HepG2 (cell line): ENCODE measurements around the gene GPC3. TPM values are rescaled to one million over a fixed set of nuclear protein-coding genes. Genes with fewer than 3 reads are reported as not detected.

Source experiments
- ELK4 ChIP-seq: sonication (generic); formaldehyde crosslinking; IDR thresholded peaks from 2 replicates; pipeline ENCODE4 v1.9.0; 2021; ENCODE audit warnings: missing genetic modification reagents, borderline replicate concordance
- HMG20B ChIP-seq: conservative IDR thresholded peaks from 2 replicates; pipeline ENCODE4 v1.6.1; 2016; ENCODE audit warnings: missing genetic modification reagents, missing compliant biosample characterization
- PRPF4 ChIP-seq: fragments of 200-400 bp; formaldehyde crosslinking; IDR thresholded peaks from 2 replicates; pipeline ENCODE4 v1.6.1; 2016; ENCODE audit warnings: low read length, low read depth; ENCODE audit not compliant: poor library complexity, severe bottlenecking
- REL ChIP-seq: sonication (generic); formaldehyde crosslinking; conservative IDR thresholded peaks from 2 replicates; pipeline ENCODE4 v1.8.0; 2022; ENCODE audit warnings: mild to moderate bottlenecking, missing genetic modification reagents, moderate library complexity
- SIX1 ChIP-seq: sonication (generic); formaldehyde crosslinking; IDR thresholded peaks from 2 replicates; pipeline ENCODE4 v1.4.0; 2020; ENCODE audit warnings: missing genetic modification reagents, borderline replicate concordance
- SOX5 ChIP-seq: IDR thresholded peaks from 2 replicates; pipeline ENCODE4 v1.6.1; 2016; ENCODE audit warnings: borderline replicate concordance
- THRA ChIP-seq: sonication (generic); formaldehyde crosslinking; IDR thresholded peaks from 2 replicates; pipeline ENCODE4 v1.4.0; 2020; ENCODE audit warnings: missing genetic modification reagents, borderline replicate concordance
- ZNF546 ChIP-seq: sonication (generic); formaldehyde crosslinking; conservative IDR thresholded peaks from 2 replicates; pipeline ENCODE4 v1.8.1; 2023; ENCODE audit warnings: mild to moderate bottlenecking, missing genetic modification reagents
- ZNF768 ChIP-seq: sonication (generic); formaldehyde crosslinking; IDR thresholded peaks from 2 replicates; pipeline ENCODE4 v1.4.0; 2020; ENCODE audit warnings: missing genetic modification reagents
- ZNF792 ChIP-seq: IDR thresholded peaks from 2 replicates; pipeline ENCODE4 v1.6.1; 2016
- ZNF879 ChIP-seq: sonication (generic); formaldehyde crosslinking; IDR thresholded peaks from 2 replicates; pipeline ENCODE4 v1.8.1; 2023; ENCODE audit warnings: missing genetic modification reagents
- polyA plus RNA-seq, 8 experiments: library from polyadenylated mRNA; depleted of rRNA in 3 of 8; stranded (reverse) in 7 of 8; unstranded in 1 of 8; fragments of >200 nt; fragmentation: Illumina TruSeq in 4 of 8; extraction: Trizol in 4 of 8; gene quantifications; 2 replicates each; pipeline versions ENCODE4 v1.2.1 to v1.2.3, GENCODE V29; 2011 to 2016; ENCODE audit warnings: low read depth in 4 of 8, missing spikeins in 1 of 8, mixed read lengths in 1 of 8; ENCODE audit not compliant: insufficient read depth in 1 of 8
- total RNA-seq, 5 experiments: library from RNA; depleted of rRNA; stranded (reverse); fragments of >200 nt; fragmentation: Illumina TruSeq; extraction: Trizol; gene quantifications; 2 replicates each; pipeline ENCODE4 v1.2.3, GENCODE V29; 2016; ENCODE audit warnings: low read depth in 1 of 5
- TF ChIP-seq, protein P1 (sequence below): sonication (generic); formaldehyde crosslinking; IDR thresholded peaks from 2 replicates; pipeline ENCODE4 v1.5.0; 2020; ENCODE audit warnings: mild to moderate bottlenecking, missing genetic modification reagents, borderline replicate concordance
- TF ChIP-seq, protein P2 (sequence below): sonication (generic); formaldehyde crosslinking; IDR thresholded peaks from 2 replicates; pipeline ENCODE4 v1.9.0; 2021; ENCODE audit warnings: missing genetic modification reagents, mild to moderate bottlenecking, borderline replicate concordance
- TF ChIP-seq, protein P3 (sequence below), 2 experiments: IDR thresholded peaks; 2 replicates each; pipeline ENCODE4 v1.6.1; 2011 to 2012; ENCODE audit warnings: low read length in 2 of 2, borderline replicate concordance in 1 of 2, low read depth in 1 of 2, mild to moderate bottlenecking in 1 of 2, moderate library complexity in 1 of 2

Gene GPC3
- total and polyA plus RNA-seq, 2 of the 13 experiments (the other 11 are each of a cell fraction or from before 2014, with no cell fraction given), result 1,799 to 3,263 TPM

- TF ChIP-seq PRPF4, result no peak
- TF ChIP-seq HMG20B (CRISPR knock-in tag), result peak; percentile 67
- TF ChIP-seq ELK4, result no peak
- TF ChIP-seq, protein P1, sequence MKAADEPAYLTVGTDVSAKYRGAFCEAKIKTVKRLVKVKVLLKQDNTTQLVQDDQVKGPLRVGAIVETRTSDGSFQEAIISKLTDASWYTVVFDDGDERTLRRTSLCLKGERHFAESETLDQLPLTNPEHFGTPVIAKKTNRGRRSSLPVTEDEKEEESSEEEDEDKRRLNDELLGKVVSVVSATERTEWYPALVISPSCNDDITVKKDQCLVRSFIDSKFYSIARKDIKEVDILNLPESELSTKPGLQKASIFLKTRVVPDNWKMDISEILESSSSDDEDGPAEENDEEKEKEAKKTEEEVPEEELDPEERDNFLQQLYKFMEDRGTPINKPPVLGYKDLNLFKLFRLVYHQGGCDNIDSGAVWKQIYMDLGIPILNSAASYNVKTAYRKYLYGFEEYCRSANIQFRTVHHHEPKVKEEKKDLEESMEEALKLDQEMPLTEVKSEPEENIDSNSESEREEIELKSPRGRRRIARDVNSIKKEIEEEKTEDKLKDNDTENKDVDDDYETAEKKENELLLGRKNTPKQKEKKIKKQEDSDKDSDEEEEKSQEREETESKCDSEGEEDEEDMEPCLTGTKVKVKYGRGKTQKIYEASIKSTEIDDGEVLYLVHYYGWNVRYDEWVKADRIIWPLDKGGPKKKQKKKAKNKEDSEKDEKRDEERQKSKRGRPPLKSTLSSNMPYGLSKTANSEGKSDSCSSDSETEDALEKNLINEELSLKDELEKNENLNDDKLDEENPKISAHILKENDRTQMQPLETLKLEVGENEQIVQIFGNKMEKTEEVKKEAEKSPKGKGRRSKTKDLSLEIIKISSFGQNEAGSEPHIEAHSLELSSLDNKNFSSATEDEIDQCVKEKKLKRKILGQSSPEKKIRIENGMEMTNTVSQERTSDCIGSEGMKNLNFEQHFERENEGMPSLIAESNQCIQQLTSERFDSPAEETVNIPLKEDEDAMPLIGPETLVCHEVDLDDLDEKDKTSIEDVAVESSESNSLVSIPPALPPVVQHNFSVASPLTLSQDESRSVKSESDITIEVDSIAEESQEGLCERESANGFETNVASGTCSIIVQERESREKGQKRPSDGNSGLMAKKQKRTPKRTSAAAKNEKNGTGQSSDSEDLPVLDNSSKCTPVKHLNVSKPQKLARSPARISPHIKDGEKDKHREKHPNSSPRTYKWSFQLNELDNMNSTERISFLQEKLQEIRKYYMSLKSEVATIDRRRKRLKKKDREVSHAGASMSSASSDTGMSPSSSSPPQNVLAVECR (CRISPR knock-in tag), result no peak; the same call in 1 of the 2 replicates
- TF ChIP-seq, protein P2, sequence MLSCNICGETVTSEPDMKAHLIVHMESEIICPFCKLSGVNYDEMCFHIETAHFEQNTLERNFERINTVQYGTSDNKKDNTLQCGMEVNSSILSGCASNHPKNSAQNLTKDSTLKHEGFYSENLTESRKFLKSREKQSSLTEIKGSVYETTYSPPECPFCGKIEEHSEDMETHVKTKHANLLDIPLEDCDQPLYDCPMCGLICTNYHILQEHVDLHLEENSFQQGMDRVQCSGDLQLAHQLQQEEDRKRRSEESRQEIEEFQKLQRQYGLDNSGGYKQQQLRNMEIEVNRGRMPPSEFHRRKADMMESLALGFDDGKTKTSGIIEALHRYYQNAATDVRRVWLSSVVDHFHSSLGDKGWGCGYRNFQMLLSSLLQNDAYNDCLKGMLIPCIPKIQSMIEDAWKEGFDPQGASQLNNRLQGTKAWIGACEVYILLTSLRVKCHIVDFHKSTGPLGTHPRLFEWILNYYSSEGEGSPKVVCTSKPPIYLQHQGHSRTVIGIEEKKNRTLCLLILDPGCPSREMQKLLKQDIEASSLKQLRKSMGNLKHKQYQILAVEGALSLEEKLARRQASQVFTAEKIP (CRISPR knock-in tag), result no peak
- no peak for TF ChIP-seq REL (CRISPR knock-in tag)
- TF ChIP-seq ZNF879, result no peak
- TF ChIP-seq ZNF546 (CRISPR knock-in tag), result no peak
- peak; percentile 96 for TF ChIP-seq SIX1 (CRISPR knock-in tag)
- TF ChIP-seq, protein P3, sequence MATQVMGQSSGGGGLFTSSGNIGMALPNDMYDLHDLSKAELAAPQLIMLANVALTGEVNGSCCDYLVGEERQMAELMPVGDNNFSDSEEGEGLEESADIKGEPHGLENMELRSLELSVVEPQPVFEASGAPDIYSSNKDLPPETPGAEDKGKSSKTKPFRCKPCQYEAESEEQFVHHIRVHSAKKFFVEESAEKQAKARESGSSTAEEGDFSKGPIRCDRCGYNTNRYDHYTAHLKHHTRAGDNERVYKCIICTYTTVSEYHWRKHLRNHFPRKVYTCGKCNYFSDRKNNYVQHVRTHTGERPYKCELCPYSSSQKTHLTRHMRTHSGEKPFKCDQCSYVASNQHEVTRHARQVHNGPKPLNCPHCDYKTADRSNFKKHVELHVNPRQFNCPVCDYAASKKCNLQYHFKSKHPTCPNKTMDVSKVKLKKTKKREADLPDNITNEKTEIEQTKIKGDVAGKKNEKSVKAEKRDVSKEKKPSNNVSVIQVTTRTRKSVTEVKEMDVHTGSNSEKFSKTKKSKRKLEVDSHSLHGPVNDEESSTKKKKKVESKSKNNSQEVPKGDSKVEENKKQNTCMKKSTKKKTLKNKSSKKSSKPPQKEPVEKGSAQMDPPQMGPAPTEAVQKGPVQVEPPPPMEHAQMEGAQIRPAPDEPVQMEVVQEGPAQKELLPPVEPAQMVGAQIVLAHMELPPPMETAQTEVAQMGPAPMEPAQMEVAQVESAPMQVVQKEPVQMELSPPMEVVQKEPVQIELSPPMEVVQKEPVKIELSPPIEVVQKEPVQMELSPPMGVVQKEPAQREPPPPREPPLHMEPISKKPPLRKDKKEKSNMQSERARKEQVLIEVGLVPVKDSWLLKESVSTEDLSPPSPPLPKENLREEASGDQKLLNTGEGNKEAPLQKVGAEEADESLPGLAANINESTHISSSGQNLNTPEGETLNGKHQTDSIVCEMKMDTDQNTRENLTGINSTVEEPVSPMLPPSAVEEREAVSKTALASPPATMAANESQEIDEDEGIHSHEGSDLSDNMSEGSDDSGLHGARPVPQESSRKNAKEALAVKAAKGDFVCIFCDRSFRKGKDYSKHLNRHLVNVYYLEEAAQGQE (IDR thresholded peaks at IDR 0.05; ENCODE audit: borderline replicate concordance in 1 of 2, low read depth in 1 of 2, low read length in 2 of 2), result 0 out of 4 replicates have a peak, but pooled peaks of 1 of the 2 experiments have one; percentile 33
- peak; percentile 78 for TF ChIP-seq SOX5 (CRISPR knock-in tag)
- TF ChIP-seq ZNF792, result no peak
- no peak for TF ChIP-seq ZNF768 (CRISPR knock-in tag)
- TF ChIP-seq THRA (CRISPR knock-in tag), result peak; percentile 63; the same call in 1 of the 2 replicates
These were observed 21.2 kb upstream of the GPC3 start (continued) for GRCh38 chrX:134006484-134007161.
